Stimulated activated CD4-positive, alpha-beta T cell treated with anti-CD3 and anti-CD28 coated beads, Interleukin-1b, Interleukin-23, amount 100 ng/mL, for 24 hours (primary cell): ENCODE data around the gene PARD3.

ENCODE experiments used
- DNase-seq, 4 experiments: peaks; one replicate each; pipeline ENCODE4 v3.0.0-alpha.2; 2020; ENCODE audit warnings: low read depth in 4 of 4, low spot score in 1 of 4

PARD3 gene

DNA sequence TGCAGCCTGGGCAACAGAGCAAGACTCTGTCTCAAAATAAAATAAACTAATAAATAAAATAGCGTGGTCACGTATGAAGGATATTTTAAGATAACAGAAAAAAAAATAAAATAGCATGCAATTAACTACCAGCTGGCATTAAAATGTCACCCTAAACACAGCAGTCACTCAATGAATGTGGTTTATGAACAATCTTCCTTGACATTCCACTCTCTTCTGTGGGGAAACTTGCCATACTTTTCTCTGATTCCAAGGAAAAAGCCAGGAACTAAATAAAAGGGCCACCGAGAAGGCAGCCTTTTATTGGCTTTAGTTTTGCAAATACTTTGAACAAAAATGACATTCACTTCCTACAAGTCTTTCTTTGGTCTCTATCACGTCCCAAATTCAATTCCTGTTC lies 266.6 kb downstream of the PARD3 start:
- DNase-seq: no peak

- no peak for DNase-seq
These were observed 267.4 kb downstream of the PARD3 start for GRCh38 chr10:34547695-34548094.

DNA sequence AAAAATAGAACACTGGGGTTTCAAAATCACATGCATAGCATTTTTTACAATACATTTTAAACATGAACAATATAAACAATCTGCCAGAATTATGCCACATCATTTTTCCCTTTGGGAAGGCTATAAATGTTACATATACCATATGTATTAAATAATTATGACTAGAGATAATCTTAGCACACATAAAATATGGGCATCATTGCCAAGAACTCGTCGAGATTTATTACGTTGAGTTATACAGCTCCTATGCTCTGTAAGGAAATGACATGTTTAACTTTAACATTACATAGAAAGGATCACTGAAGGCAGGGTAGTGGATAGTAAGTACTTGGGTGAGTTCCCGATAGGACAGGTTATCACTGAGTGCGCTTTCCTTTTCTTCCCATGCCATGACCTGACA lies 267.8 kb downstream of the PARD3 start:
- no peak for DNase-seq

- no peak for DNase-seq
These were observed 270.7 kb downstream of the PARD3 start for GRCh38 chr10:34544400-34544799.

GRCh38 chr10:34543716-34544115 lies 271.4 kb downstream of the PARD3 start:
- DNase-seq: no peak

DNA sequence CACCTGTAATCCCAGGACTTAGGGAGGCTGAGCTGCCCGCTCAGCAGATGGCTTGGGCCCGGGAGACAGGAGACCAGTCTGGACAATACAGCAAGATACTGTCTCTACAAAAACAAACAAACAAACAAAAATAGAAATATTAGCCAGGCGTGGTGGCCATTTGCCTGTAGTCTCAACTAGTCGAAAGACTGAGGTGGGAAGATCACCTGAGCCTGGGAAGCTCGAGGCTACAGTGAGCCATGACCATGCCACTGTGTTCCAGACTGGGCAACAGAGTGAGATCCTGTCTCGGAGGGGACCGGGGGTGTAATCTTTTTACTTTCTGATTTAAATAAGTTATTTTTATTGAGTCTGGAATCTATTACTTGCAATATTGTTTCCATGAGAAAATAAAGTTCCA lies 274.6 kb downstream of the PARD3 start:
- no peak for DNase-seq

DNA sequence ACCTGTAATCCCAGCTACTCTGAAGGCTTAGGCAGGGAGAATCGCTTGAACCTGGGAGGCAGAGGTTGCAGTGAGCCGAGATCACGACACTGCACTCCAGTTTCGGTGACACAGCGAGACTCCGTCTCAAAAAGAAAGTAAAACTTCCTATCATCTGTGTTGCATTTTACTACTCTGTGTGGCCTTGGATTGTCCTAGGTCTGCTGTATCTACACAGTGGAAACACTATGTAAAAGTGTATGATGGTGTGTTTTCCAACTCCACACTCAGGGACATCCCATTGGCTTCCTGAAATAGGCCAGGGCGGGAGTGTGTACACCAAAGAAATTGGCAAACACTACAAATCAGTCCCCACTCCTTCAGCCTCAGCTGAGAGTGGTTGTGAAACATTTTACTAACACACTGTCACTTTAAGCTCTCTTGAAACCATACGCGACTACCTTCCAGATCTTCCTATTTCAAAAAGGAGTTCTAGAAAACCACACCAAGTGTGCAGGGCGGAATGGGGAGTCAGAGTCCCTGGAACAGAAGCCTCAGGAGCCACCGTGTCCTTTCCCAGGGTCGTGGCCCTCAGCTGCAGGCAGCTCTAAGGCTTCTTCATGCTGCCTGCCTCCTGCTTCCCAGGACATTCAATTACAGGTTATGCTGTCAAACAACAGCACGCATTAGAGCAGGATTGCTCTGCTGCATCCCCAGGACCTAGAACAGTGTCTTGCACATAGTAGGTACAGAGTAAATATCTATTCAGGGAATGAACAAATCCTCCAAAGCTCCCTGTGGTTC lies 275.4 kb downstream of the PARD3 start:
- DNase-seq: no peak

- no peak for DNase-seq
These were observed 276.7 kb downstream of the PARD3 start for GRCh38 chr10:34538281-34538829.

GRCh38 chr10:34537629-34538231 lies 277.4 kb downstream of the PARD3 start:
- no peak for DNase-seq

DNA sequence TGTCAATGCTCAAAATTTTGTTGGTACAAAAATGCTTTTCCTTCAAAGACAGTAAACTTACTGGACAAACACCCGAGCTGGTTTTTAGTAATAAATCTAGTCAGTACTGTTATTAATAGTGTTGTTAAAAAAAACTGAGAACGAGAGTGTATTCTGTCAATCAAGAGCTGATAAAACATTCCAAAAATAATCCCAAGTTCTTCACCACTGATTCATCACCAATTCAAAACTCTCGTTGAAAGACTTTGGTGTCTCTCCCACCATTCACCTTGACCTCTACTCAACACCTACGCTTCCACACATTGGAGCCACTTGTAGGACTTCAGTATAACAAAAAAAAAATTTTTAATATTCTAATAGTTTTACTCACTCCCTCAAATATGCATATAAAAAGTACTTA lies 279.2 kb downstream of the PARD3 start:
- DNase-seq: no peak

GRCh38 chr10:34530778-34531177 lies 284.3 kb downstream of the PARD3 start:
- no peak for DNase-seq

DNA sequence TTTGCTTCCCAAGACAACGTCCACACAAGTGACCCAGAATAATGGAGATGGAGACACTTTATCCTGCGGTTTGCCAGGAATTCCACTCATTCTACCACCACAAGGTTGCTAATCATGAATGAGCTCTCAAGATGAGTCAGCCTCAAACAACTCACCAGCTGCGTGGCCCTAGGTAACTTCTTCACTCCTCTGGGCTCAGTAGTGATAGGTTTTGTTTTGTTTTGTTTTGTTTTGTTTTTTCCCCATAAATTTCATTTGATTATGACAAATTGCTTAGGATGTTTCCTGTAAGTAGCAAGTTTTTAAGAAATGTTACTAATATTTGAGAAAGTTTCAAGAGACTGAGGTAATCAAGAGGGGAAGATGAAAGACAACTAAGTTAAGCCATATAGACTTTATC lies 286.8 kb downstream of the PARD3 start:
- DNase-seq: no peak

DNA sequence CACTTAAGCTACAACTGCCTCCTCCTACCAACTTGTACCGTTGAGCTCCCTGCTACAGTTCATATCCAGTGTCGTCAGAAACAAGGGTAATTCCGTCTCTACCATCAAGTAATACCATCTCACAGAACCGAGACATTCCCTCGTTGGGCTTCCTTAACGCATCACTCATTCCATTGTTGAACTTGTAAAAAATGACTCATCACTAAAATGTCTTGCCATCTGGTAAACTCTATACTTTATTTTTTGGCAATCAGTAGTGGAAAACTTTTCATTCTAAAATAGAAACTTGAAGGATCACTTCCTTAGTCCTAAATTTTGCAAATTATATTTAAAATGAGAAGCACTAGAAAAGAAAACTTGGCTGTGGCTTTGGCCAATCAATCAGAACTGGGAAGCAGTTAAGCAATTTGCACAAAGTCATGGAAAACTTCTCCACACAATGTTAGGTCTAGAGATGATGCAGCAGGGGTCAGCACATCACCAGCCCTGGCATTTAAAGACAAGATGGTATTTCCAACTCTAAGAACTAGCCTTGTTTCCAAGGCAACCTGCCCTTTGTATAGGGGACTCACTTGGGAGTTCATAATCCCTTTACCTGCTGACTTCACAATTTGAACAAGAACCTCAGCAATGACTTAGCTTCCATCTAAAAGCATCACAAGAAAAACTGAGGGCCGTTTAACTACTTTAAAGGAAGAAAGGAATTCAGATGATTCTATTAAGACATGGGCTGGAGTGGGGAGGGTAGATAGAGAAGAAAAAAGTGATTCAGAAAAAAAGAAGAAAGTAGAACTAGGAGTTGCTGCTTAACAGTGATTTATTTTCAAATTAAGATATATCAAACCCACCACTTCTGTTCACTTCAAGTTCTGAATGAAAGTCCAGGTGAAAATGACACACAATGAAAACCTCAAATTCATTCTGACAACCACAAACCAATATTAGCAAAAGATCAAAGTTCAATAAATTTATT lies 288.1 kb downstream of the PARD3 start:
- DNase-seq: no peak

- no peak for DNase-seq
These were observed 288.9 kb downstream of the PARD3 start for GRCh38 chr10:34526186-34526585.

DNA sequence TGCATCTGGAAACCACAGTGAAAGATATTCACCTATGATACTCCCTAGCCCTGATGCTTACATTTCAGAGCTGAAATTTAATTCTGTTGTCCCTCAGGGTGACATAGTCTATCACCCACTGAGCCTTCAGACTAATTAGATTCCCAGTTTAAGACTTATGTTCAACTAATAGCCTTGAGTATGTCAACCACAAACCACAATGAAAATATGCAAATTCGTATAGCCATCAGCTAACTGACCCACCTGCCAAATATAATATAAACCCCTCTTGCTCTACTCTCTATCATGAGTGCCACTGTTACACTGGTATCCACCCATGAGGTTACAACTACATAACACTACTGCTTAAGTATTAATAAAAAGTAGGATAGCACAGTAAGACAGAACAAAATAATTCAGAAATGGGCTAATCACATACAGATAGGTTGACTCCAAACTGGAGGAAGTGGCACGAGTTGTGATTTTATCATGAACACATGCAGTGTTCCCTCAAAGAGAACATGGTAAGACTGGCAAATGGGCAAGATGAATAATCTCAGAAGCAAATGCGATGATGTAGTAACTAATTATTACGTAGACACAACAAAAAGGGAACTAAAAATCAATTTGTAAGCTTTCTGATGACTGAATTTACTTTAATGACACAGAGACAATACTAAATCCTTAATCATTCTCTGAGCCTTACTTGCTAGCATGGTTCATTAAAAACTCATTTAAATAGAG lies 290.6 kb downstream of the PARD3 start:
- no peak for DNase-seq

DNA sequence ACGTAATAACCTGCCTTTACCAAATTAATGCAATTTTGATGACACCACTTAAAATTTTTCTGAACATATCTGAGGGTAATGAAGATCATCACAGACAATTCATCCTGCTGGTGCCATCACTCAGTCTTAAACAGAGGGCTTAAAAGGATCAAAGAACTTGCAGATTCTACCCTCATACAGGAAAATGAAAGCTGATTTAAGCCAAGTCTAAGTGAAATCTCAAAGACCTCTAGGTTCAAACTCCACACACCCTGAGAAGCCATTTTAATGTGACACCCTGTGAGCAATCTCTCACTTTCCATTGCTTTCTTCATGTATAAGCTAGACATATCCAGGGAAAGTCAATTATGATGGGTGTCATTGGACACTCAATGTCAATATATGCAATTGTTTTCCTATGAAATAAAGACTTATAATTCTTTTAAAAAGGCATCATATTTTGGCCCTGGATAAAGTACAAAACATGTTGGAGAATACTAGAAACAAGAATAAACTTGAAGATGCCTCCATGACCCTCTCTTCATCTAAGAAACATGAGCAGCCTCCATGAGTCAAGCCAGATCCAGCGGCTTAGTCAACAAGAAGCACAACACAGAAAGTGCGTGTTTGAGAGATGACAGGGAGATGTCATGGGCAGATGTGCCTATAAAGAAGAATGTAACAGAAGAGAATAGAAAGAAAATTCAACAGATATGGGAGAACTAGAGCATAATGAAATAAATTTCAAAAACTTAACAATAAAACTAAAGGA lies 291.9 kb downstream of the PARD3 start:
- no peak for DNase-seq

DNA sequence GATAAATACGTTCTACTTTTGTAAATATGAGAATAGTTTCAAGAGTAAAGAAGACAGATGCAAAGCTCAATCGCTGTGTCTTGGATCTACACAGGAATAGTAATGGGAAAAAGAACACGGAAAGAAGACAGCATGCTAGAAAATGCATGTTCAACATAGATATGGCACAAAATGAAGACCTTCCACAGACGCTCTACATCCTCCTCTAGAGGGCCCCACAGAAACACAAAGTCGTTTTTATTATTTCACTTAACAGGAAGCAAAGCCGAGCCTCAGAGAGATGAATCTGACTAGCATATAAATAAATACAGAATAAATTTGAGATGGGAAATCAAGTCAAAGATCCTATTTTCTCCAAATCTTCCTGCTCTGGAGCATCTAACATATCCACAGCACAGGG lies 292.6 kb downstream of the PARD3 start:
- no peak for DNase-seq

GRCh38 chr10:34520510-34520909 lies 294.6 kb downstream of the PARD3 start:
- DNase-seq: no peak

- DNase-seq: no peak
These were observed 295.0 kb downstream of the PARD3 start for GRCh38 chr10:34520084-34520483.

DNA sequence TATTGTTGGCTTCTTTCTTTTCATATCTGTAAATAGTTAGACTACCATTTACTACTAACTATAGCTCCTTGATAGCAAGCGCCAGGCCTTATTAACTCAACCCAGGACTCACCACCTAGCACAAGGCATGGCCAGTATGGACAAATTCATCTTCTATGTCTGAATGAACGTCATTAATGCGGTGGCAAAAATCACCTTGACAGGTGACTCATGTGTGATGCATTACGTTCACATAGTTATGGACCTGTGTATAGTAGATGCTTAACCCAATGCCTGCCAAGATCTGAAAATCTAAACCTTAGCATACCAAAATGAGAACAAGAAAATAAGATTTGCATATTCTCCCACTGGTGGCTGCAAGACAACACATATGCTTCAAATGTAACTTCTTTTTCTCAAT lies 300.8 kb downstream of the PARD3 start:
- DNase-seq: no peak
